DLD1 (cell line): Measurements from ENCODE around the gene RARB.

Source experiments
- in situ Hi-C: cut with HindIII; loops from 2 replicates; pipeline ENCODE4 v1.10.0; 2017; ENCODE audit warnings: low sequenced_read_pairs

RARB gene

GRCh38 chr3:25540273-25540672, 112.2 kb downstream of the RARB start:
- in situ Hi-C loops: no loop called here

- in situ Hi-C loops: no loop called here
Measured at GRCh38 chr3:25542492-25543039, 114.5 kb downstream of the RARB start.

- in situ Hi-C loops: no loop called here
Measured at GRCh38 chr3:25547103-25547502, 119.0 kb downstream of the RARB start.

- in situ Hi-C loops: no loop called here
Measured at GRCh38 chr3:25547943-25548674, 120.0 kb downstream of the RARB start.

GRCh38 chr3:25548836-25549235, 120.8 kb downstream of the RARB start:
- in situ Hi-C loops: no loop called here

GRCh38 chr3:25552251-25552650, 124.2 kb downstream of the RARB start:
- in situ Hi-C loops: no loop called here

- in situ Hi-C loops: no loop called here
Measured at GRCh38 chr3:25554376-25554775, 126.3 kb downstream of the RARB start.

- in situ Hi-C loops: no loop called here
Measured at GRCh38 chr3:25555695-25556437, 127.8 kb downstream of the RARB start.

GRCh38 chr3:25556447-25556846, 128.4 kb downstream of the RARB start:
- in situ Hi-C loops: no loop called here

GRCh38 chr3:25557694-25558093, 129.6 kb downstream of the RARB start:
- in situ Hi-C loops: no loop called here

GRCh38 chr3:25558121-25558520, 130.1 kb downstream of the RARB start:
- in situ Hi-C loops: no loop called here

GRCh38 chr3:25558796-25559195, 130.7 kb downstream of the RARB start:
- in situ Hi-C loops: no loop called here

- in situ Hi-C loops: no loop called here
Measured at GRCh38 chr3:25563601-25564000, 135.5 kb downstream of the RARB start.

- in situ Hi-C loops: no loop called here
Measured at GRCh38 chr3:25564075-25564474, 136.0 kb downstream of the RARB start.

GRCh38 chr3:25565807-25566206, 137.7 kb downstream of the RARB start:
- in situ Hi-C loops: no loop called here

- in situ Hi-C loops: no loop called here
Measured at GRCh38 chr3:25566358-25566920, 138.4 kb downstream of the RARB start.

- in situ Hi-C loops: no loop called here
Measured at GRCh38 chr3:25567388-25567787, 139.3 kb downstream of the RARB start.

- in situ Hi-C loops: no loop called here
Measured at GRCh38 chr3:25567806-25568524, 139.9 kb downstream of the RARB start.

GRCh38 chr3:25568525-25569078, 140.5 kb downstream of the RARB start:
- in situ Hi-C loops: no loop called here

- in situ Hi-C loops: no loop called here
Measured at GRCh38 chr3:25571285-25571684, 143.2 kb downstream of the RARB start.

GRCh38 chr3:25572336-25572735, 144.3 kb downstream of the RARB start:
- in situ Hi-C loops: no loop called here
